ENCODE results near the gene MRPL14. TPM values are rescaled to one million over a fixed set of nuclear protein-coding genes. Genes with fewer than 3 reads are reported as not detected.

Gene MRPL14
- total and polyA plus RNA-seq, 9 of the 15 experiments (the other 6 are each of a cell fraction or from before 2014, with no cell fraction given): 126 to 424 (median 165) TPM

GRCh38 chr6:44080561-44081521, 46.4 kb downstream of the MRPL14 start (continued):
- no peak for TF ChIP-seq SRSF7 (optimal IDR thresholded peaks at IDR 0.05; ENCODE audit: low read depth, low read length)
- TF ChIP-seq ZNF586 (CRISPR knock-in tag; conservative IDR thresholded peaks at IDR 0.05): no peak

- Histone ChIP-seq H2AFZ (ENCODE audit: low read depth, low read length) (peak overlapping the region; percentile 65; the same call in 1 of the 2 replicates), H3K4me3 (no peak overlapping the region), H3K9me1 (ENCODE audit: control insufficient read depth, insufficient read depth, low read length) (no peaks in the 10 kb centered on the region), H3K4me2 (ENCODE audit: insufficient read depth, low read length) (peak overlapping the region; percentile 14; the same call in 1 of the 2 replicates), H3K9ac (ENCODE audit: insufficient read depth in 1 of 2, low read depth in 2 of 2, low read length in 2 of 2) (no peak overlapping the region; a peak in 1 of 4 replicates), H4K20me1 (replicated peaks; ENCODE audit: control insufficient read depth, insufficient read depth, low read length) (no peaks in the 10 kb centered on the region), H3K27ac (ENCODE audit: extremely low read depth, low read depth, low read length) (no peak overlapping the region), H3K4me1 (replicated peaks in 1 of 2; ENCODE audit: control insufficient read depth in 2 of 2, insufficient read depth in 2 of 2, low read length in 2 of 2) (peaks cover 36 to 45% of the 10 kb centered on the region in 2 experiments; a peak in 4 of 5 replicates), H3K27me3 (ENCODE audit: control insufficient read depth in 2 of 2, insufficient read depth in 2 of 2, low read length in 2 of 2) (no peaks in the 10 kb centered on the region; a peak in 1 of 5 replicates), H3K36me3 (ENCODE audit: control insufficient read depth, insufficient read depth, low read length) (no peaks in the 10 kb centered on the region; the same call in 2 of the 3 replicates), H3K79me2 (ENCODE audit: control insufficient read depth, insufficient read depth, low read length) (no peaks in the 10 kb centered on the region; the same call in 2 of the 3 replicates), H3K9me3 (replicated peaks; ENCODE audit: control insufficient read depth, insufficient read depth, low read depth, low read length) (no peaks in the 10 kb centered on the region)
- intact Hi-C loops (cut with micrococcal nuclease): loop anchor here (1.0 to 10.0 kb wide), 6 partner anchors 242 to 815 kb away; no protein-coding TSS in a partner anchor
- BruUV-seq (replicated peaks): no TSS peak
- WGBS (ENCODE audit: insufficient coverage, low coverage, missing lambda C conversion rate): 67% methylated on average over 3 of the region's 3 CpGs
- CTCF ChIA-PET (ENCODE audit: low intra/inter-chr PET ratio): interaction anchor here (0.5 to 4.0 kb wide), 8 partner anchors 72 to 745 kb away, joined by 3 to 60 read pairs (median 8); partner anchors contain the start of gene VEGFA
- FAIRE-seq: no peak
- DNase-seq (ENCODE audit: extremely low read depth in 1 of 4, low spot score in 3 of 4): no peak
- in situ Hi-C loops (cut with MboI): loop anchor here (5.0 kb wide), 1 partner anchor 412 kb away; no protein-coding TSS in a partner anchor
- TF ChIP-seq SFPQ (IDR thresholded peaks at IDR 0.05; ENCODE audit: low read depth, low read length): no peak
- no peak for TF ChIP-seq PTBP1 (IDR thresholded peaks at IDR 0.05; ENCODE audit: low read depth, low read length)
- no peak for TF ChIP-seq KAT8 (IDR thresholded peaks at IDR 0.05; ENCODE audit: low read depth)
- no peak for TF ChIP-seq NUFIP1 (IDR thresholded peaks at IDR 0.05; ENCODE audit: partially characterized antibody)
- POLR2A ChIA-PET: interaction anchor here (0.6 to 2.2 kb wide), 13 partner anchors 15 to 905 kb away, joined by 3 to 9 read pairs (median 3); partner anchors contain the start of genes GTPBP2 and VEGFA
- ATAC-seq: no peak
These were observed 47.6 kb downstream of the MRPL14 start for GRCh38 chr6:44079672-44080071.

Data from K562 (cell line).